Glomerular visceral epithelial cell (primary cell): ENCODE data around the gene PKN1.
"Not testable (repeated sequence)": the region's sequence is repeated elsewhere in the genome, so short reads cannot be mapped to it uniquely, and the experiment has no call there.

Experiments used
- DNase-seq: peaks from one replicate; pipeline ENCODE4 v3.0.0-alpha.2; 2016; ENCODE audit errors: extremely low spot score

The PKN1 gene

DNA sequence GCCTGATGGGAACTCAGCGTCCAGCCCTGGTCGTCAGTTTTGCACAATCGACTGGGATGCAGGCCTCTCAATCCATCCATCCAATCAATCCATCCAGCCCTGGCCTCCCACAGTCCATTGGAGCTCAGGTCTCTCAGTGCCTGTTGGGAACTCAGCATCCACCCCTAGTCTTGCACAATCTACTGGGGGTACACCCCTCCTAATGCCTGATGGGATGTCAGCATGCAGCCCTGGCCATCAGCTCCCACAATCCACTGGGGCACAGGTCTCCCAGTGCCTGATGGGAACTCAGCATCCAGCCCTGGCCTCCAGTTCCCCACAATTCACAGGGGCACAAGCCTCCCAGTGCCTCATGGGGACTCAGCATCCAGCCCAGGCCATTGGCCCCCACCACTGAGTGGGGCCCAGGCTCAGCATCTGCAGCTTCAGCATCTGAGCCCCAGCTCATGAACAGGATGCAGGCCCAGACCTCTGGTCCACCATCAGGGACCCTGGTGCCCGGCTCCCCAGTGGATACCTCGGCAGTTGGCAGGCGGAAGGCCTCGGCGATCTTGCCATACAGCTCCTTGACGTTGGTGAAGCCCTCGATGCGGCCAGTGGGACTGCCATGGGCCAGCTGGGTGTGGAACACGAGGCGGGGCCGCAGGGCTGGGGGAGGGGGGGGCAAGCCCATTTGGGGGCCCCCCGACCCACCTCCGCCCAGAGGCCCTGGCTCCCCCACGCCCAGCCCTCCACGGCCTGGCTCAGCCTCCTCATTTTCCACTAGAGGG, 49.3 kb downstream of the PKN1 start:
- DNase-seq, result no peak

DNA sequence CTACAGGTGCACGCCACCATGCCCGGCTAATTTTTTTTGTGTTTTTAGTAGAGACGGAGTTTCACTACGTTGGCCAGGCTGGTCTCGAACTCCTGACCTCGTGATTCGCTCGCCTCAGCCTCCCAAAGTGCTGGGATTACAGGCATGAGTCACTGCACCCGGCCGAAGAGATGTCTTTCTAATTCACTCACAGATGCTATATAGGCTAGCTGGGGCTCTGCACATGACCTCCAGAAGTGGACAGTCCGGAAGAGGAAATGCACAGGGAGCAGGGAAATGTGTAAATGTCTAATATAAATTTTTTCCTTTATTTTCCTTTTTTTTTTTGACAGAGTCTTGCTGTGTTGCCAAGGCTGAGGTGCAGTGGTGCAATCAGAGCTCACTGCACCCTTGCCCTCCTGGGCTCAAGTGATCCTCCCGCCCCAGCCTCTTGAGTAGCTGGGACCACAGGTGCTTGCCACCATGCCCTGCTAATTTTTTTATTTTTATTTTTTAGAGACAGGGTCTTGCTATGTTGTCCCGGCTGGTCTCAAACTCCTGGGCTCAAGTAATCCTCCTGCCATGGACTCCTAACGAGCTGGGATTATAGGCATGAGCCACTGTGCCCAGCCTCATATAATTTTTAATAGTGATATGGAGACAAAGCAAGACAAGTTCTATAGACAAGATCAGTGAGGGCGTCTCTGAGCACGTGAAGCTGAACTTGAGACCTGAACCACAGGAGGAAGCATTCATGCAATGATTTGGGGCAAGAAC, 54.4 kb downstream of the PKN1 start:
- no peak for DNase-seq

DNA sequence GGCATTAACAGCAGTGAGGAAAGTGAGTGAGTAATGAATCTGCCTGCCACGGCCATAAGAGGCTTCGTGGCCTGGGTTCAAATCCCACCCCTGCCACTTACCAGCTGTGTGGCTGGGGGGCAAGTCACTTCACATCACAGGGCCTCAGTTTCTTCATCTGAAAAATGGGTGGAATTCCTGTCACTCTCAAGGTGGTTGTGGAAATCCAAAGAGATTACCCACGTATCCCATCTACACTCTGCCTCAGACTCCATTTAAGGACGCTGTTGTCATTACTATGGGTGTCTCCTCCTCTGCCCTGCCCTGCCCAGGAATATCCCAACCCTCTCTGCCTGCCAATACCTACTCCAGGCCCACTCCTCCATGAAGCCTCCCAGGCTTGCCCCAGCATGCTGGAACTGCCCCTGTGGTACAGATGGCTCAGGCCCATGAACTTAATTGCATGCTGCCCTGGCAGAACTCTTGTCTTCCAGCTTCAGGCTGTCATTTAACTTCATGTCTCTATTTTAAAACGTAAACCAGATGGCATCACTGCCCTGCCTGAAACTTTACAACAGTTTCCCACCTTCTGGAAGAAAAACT, 59.7 kb downstream of the PKN1 start:
- no peak for DNase-seq

DNA sequence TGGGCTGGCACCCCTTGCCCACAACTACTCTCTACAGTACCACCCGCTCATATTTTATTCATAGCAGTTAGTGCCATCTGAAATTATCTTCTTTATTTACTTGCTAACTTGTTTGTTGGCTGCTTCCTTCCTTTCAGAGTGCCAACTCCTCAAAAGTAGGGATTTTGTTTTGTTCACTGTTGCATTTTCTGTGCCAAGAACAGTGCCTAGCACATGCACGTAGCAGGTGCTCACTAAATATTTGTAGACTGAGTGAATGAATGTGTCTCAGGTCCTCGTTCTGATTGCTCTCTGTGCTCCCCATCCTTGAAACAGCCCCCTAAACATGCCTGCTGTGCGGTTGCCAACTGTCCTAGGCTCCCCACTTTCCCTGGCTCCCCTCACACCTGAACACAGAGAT, 61.3 kb downstream of the PKN1 start:
- no peak for DNase-seq

DNA sequence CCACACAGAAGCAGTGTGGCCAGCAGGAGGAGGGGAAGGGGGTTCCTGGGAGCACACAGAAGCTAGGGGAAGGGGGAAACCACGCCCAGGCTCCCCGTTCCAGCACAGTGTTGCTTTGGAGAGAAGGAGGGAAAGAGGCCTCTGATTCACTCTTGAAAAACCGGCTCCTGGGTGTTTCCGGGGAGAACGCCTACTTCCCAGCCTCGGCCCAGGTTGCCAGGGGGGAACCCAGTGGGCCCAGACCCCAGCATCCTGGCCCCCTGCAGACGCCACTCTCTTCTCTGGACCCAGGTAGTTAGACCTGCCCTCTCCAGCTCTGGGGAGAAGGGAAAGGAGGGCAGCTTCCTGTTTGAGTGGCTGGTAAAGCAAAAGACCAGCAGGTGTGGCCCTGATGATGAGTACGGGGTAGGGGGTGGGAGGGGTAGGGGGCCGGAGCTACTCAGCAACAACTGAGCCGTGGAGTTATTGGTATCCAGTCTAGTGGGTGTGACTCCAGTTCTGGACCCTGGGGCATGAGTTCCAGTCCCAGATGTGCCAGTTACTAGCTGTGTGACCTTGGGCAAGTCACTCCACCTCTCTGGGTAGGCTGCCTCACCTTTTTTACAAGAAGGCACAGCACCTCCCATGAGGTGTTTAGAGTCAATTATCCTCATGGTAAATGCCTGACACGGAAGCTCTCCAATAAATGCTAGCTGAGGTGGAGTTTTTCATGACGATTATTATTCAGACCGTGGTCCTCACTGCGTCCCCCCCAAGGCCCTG, 62.0 kb downstream of the PKN1 start:
- peak; percentile 38 for DNase-seq

DNA sequence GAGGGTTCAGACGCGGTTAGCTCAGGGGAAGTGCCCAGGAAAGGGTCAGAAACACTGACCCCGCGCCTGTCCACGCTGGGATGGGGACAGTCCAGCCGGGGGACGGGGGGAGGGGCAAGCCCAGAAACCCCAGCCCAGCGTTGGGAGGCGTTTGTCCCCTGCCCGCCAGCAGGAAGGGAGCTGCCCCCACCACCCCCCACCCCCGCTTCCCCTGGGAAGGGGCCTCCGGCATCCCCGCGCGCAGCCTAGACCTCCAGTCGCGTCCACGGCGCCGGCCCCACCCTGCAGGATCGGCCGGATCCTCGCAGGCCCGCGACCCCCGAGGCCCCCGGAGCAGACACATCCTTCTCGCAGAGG, 62.5 kb downstream of the PKN1 start:
- DNase-seq, result no peak

DNA sequence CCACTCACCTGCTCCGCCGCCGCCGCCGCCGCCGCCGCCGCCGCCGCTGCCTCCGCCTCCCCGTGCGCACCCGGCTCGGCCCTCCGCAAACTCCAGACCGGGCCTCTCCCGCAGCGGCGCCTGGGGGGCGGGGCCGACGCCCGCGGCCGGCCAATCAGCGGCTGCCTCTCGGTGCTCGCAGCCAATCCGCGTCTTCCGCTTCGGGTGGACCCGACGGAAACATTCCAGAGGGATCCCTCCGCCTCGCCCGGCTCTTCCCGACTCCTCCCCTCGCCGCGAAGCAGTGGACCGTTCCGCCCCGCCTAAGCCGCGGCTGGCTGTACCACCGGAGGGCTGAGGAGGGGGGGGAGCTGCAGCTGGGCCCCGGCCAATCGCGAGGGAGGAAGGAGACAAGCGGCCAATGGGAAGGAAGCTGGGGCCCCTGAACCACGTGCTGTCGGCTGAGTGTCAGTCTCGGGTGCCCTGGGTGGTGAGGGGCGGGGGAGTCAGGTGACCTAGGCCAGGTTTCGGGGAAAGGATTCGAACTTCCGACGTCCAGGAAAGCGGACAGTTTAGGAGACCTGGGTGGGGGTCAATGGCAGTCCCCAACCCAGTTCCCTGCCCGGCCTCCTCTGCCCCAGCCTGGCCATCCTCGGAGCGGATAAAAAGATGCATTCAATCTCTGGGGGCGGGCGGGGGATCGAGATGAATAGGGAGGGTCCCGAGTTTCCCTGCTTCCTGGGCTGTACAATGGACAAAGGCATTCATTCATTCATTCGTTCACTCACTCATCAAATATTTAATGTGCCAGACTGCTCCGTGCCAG, 63.1 kb downstream of the PKN1 start, which contains the start of gene GIPC1:
Gene GIPC1, minus strand, starts transcription at position 99 of the 805 bp plus-strand sequence. CDS start 13,151 bp downstream, outside the sequence.
- DNase-seq, result peak; percentile 99

DNA sequence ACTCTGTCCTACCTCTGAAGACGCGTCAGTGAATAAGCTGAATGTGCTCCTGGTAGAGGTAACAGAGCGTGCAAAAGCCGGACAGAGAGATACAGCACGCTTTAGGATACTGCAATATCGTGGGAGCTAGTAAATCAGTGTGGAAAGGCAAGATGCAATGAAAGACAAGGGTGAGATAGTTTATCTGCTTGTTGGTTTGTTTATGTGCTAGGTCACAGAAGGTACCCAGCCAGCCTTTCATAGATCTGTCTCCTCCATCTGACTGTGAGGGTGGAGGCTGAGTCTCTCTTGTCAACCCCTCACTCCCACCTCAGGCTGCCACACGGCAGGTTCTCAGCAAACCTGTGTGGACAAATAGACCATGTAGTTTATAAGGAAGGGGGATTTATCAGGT, 63.7 kb downstream of the PKN1 start:
- peak; percentile 52 for DNase-seq

DNA sequence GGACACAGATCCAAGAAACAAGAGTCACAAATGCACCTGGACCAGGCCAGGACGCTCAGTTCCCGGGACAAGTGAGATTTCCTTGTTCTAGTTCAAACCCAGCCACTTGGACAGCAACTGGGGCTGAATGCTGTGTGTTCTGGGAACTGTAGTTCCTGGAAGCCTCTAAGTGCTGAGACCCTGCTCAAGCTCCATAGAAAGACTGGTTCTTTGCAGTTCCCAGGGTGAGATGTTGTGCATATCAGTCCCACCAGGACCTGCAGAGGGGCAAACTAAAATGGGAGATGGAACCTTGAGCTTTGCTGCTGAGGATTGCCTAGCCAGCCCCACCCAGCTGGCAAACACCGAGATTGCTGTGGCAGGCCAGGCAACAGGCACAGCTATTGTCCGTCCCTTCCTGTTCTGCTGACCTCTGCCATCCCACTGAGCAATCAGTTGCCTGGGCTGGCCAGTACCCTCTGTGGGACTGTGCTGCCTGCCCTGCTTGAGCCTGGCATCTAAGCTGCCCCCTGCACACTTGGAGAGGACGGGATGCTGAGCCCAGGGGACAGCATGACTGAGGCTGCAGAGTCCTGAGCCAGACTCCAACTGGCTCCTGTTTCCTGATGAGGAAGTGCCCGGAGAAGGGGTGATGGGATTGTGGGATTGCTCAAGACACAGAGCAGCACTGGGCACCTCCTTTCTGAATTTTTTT, 64.3 kb downstream of the PKN1 start:
- DNase-seq, result no peak

DNA sequence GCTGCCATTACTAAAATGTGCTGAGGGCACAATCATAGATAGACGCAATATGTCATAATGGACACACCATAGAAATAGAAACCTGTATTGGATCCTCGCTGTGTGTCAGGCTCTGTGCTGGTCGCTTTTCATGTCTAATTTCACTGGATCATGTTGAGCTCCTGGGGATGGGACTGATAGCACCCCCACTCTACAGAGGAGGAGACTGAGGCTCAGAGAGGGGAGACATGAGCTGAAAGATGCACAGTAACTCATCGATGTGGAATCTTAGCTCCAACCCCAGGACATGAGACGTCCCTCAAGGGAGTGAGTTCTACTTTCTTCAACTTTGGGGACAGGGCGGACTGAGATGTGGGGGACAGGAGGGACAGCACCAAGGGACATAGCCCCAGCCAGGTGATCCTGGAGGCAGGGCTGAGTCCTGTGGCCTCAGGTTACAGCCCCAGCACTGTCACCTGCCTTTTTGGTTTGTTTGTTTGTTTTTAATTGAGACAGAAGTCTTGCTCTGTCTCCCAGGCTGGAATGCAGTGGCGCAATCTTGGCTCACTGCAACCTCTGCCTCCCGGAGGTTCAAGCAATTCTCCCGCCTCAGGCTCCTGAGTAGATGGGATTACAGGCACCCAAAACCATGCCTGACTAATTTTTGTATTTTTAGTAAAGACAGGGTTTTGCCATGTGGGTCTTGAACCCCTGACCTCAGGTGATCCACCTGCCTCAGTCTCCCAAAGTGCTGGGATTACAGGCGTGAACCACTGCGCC, 69.4 kb downstream of the PKN1 start:
- no peak for DNase-seq

DNA sequence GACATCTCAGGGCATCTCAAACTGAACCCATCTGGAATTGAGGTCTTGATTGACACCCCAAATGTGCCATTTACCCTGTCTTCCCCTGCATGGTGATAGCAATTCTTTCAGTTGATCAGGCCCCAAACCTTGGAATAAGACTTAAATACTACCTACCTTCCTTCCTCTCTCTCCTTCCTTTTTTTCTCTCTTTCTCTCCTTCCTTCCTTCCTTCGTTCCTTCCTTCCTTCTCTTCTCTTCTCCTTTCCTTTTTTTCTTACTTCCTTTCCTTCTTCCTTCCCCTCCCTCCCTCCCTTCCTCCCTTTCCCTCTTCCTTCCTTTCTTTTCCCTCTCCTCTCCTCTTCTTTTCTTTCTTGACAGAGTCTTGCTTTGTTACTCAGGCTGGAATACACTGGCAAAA, 70.2 kb downstream of the PKN1 start:
- no peak for DNase-seq

DNA sequence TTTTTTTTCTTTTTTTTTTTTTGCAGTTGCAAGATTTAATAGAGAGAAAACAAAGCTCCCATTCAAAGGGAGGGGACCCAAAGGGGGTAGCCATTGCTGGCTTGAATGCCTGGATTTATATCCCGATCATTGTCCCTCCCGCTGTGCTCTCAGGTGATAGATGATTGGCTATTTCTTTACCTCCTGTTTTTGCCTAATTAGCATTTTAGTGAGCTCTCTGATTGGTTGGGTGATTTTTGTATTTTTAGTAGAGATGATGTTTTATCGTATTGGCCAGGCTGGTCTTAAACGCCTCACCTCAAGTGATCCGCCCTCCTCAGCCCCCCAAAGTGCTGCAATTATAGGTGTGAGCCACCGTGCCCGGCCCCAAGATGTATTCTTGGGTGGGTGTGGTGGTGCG, 71.5 kb downstream of the PKN1 start:
- not testable (repeated sequence) for DNase-seq

DNA sequence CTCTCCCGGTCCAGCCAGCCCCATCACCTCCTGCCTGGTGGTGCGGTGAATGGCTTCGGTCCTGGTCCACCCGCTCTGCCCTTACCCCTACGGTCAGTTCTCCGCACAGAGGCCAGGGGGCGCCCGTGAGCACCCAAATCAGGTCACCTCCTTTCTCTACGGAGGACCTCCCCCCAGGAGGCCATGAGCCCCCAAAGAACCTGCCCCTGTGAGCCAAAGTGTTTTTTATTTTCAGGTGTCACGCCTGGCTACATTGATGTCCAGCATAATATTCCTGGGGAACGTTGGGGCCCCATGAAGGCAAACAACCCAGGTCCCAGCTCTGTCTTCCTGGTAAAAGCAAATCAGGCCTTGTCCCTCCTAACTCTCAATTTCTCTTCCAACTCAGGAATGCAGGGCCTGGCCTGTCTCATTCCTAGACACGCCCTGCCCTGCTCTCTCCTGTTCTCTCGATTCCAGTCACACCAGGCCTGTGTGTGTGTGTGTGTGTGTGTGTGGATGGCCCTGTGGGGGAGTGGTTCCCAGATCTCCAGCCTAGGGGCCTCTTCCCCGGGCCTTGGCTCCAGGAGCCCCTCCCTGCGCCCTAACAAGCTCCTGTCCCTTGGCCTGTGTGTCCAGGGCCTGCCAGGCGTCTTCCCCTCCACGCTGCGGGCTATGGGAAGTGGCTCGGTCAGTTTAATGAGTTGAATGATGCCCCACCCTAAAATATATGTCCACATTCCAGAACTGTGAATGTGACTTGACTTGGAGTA, 72.6 kb downstream of the PKN1 start:
- peak; percentile 82 for DNase-seq

DNA sequence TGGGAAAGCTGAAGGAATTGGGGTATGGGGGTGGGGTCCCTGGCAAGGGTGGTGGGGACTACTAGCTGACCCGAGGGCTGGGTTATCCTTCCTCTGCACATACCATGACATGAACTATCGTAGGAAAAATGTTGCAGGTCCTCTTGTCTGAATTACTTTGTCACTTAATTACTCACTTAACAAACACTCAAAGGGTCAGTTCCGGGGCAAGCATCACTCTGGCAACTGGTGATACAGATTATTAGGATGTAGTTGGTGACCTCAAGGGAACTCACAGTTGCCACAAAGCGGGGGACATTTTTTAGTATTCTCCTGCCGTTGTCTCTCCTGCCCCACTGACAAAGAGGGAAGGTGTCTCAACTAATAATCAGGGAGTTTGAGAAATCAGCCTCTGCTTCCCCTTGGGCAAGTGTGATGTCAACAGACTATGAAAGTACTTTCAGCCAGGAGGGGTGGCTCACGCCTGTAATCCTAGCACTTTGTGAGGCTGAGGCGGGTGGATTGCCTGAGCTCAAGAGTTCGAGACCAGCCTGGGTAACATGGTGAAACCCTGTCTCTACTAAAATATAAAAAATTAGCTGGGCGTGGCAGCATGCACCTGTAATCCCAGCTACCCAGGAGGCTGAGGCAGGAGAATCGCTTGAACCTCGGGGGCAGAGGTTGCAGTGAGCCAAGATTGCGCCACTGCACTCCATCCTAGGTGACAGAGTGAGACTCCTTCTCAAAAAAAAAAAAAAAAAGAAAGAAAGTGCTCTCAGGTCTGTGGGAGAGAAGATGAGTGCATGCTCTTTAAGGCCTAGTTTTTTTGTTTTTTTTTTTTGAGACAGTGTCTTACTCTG, 74.8 kb downstream of the PKN1 start:
- peak; percentile 34 for DNase-seq

DNA sequence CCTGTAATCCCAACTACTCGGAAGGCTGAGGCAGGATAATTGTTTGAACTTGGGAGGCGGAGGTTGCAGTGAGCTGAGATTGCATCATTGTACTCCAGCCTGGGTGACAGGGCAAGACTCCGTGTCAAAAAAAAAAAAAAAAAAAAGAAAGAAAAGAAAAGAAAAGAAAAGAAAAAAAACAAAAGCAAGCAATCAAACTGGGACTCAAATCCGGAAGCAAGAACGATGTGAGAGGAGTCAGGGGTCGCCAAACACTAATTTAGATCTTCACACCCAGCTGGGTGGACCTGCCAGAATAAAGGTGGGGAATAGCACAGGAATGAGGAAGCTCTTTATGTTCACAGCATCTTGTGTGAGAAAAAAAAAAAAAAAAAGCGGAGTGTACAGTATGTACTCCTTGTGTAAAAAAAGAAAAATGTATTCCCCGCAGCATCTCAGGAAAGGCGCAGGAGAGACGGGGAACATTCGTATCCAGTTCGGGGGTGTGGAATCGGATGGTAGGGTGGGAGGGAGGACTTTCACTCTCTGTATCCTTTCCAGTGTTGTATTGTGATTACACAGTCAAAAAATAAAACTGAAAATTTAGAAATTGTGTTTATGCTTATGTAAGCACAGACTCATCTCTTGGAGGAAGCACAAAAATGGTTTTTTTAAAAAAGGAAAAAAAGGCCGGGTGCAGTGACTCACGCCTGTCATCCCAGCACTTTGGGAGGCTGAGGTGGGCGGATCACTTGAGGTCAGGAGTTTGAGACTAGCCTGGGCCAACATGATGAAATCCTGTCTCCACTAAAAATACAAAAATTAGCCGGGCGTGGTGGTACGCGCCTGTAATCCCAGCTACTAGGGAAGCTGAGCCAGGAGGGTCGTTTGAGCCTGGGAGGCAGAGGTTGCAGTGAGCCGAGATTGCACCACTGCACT, 77.5 kb downstream of the PKN1 start:
- DNase-seq, result peak; percentile 46

DNA sequence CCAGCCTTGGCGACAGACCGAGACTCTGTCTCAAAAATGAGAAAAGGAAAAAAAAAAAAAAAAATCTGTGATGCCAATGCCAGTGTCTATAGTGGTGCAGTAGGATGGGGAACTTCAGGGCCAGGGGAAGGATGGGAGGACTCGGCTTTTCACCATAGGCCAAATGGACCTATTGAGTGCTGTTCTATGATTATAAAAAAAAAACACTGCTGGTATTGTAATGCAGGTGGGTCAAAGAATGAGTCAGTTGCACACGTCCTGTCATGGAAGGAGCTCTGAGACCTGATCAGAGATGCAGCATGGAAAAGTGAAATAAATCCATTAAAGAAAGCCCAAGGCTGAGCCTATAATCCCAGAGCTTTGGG, 78.1 kb downstream of the PKN1 start:
- no peak for DNase-seq

DNA sequence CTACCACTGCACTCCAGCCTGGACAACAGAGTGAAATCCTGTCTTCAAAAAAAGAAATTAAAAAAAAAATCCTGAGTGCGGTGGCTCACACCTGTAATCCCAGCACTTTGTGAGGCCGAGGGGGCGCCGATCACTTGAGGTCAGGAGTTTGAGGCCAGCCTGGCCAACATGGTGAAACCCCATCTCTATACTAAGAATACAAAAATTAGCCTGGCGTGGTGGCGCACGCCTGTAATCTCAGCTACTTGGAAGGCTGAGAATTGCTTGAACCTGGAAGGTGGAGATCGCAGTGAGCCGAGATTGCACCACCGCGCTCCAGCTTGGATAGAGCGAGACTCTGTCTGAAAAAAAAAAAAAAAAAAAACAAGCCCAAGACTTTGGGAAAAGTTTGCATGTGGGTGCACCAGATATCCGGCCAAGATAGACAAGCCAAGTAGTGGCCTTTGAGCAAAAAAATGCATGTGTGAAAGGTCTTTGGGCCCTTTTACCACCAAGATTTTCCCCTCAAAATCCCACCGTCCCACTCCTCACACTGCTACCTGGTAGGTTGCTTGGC, 79.4 kb downstream of the PKN1 start:
- no peak for DNase-seq
